HG03060 (cell line): Measurements from ENCODE around the gene TGM2.
A peak's percentile ranks its signal among the peaks of the same experiment; 100 is the strongest.
"Not testable (repeated sequence)": the region's sequence is repeated elsewhere in the genome, so short reads cannot be mapped to it uniquely, and the experiment has no call there.

ENCODE experiments used
- ATAC-seq: cut with Tn5 transposase; IDR thresholded peaks from one replicate; pipeline ENCODE4 v1.9.1; 2021; ENCODE audit warnings: low read depth, moderate number of reproducible peaks; ENCODE audit not compliant: unreplicated experiment

Gene TGM2

DNA sequence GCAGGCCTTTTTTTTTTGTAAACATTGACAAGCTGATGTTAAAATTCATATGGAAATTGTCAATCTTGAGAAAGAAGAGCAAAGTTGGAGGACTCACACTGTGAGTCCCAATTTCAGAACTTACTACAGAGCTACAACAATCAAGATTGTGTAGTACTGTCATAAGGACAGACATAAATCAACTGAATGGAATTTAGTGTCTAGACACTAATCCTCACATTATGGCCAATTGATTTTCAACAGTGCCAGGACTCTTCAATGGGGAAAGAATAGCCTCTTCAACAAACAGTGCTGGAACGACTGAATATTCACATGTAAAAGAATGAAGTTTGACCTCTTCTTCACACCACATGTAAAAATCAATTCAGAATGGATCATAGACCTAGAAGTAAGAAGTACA, 60.8 kb downstream of the TGM2 start:
- ATAC-seq: no peak

DNA sequence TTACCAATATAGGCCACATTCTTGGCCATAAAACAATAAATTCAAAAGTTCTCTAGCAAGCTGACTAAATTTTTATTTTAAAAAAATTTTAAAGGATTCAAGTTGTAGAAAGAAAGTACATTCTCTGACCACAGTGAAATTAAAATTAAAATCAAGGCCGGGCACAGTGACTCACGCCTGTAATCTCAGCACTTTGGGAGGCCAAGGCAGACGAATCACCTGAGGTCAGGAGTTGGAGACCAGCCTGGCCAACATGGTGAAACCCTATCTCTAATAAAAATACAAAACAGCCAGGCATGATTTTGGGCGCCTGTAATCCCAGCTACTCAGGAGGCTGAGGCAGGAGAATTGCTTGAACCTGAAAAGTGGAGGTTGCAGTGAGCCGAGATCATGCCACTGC, 62.9 kb downstream of the TGM2 start:
- not testable (repeated sequence) for ATAC-seq

DNA sequence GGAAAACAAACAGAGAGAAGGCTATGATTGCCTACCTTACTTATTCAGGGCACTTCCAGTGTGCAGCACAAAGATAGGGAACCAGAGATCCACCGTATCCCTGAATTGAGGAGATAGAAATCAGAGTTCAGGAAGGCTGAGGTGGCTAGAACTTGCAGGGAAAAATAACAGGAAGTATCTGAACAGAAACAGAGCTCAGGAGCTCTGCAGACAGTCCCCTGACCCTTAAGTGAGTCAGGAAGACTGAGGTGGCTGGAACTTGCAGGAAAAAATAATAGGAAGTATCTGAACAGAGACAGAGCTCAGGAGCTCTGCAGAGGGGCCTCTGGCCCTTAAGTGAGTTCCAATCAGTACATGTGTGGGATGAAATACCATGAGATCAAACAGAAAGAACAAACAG, 66.1 kb downstream of the TGM2 start:
- no peak for ATAC-seq

DNA sequence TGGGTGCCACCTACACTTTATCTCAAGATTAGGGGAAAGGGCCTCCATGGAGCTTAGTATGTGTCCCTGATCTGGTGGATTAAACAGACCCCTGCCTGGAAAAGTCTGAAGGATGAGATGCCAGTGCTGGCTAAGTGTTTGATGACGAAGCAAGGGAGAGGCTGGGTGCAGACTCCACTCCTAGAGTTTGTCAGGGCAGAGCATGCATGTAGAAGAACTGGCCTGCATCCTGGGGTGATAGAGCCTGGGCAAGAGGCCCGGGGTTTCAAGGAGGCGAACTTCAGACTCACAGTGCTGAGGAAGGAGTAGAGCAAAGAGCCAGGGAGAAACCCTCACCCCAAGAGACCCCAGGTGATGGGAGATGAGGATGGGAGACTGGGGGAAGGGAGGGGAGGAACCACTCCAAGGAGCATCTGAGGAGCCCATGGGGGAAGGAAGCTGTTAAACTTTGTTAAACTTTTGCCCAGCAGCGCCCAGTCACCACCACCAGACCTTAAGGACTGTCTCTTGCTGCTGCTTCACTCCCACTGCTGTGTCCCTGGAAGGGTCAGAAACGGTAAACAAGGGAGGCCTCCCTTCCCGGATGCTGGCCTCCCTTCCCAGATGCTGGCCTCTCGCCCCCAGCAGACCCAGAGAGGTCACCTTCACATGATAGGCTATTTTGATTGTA, 69.9 kb downstream of the TGM2 start:
- no peak for ATAC-seq

DNA sequence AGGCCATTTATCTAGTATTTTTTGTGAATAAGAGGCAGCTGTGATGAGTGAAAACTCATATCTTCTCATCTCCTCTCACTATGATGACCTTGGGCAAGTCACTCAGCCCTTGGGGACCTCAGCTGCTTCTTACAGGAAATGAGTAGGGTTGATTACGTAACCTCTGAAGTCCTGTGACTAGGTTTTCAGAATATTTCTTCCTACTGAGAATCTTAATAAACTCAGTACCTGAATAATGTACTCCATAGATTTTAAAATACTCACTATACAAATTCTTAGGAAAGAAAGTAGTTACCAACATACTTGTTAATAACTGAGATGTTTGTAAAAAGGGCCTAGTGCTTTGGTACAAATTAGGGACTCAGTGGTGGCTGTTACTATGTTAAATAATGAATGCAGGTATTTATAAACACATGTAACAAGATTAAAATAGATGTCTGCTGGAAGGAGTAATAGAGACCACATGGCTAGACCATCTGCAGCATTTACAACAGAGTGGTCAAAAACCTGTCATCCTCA, 70.6 kb downstream of the TGM2 start:
- ATAC-seq: peak; percentile 54

DNA sequence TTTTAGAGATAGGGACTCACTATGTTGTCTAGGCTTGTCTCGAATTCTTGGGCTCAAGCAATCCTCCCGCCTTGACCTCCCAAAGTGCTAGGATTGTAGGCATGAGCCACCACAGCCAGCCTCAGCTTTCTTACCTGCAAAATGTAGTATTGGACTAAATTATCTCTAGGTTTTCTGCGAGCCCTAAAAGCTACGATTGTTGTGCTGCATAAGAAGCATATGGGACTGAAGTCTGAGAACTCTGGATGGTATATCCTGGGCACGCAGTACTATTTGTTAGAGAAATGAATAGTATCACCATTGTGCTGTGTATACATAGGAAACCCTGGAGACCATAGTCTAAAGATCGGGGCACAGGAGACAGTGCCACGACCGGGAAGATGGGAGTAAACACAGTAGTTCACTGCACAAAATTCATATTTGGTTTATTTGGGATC, 71.4 kb downstream of the TGM2 start:
- no peak for ATAC-seq

DNA sequence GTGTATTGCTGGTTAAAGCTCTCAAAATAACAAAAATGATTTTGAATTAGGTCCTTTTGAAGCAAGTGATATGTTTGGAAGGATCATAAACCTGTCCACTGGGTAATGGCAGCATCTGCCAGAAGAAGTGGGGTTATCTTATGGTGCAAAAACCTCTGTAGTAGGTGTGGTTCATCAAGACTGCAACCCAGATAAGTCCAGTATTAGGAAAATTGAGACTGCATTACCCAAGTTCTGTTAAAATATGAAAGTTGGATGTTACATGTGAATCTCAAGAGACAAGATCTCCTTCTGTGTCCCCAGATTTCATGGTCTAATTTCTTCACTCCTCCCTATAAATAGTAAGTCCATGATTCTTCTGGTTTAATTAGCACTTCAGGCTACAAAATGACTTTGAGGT, 72.2 kb downstream of the TGM2 start:
- ATAC-seq: no peak

DNA sequence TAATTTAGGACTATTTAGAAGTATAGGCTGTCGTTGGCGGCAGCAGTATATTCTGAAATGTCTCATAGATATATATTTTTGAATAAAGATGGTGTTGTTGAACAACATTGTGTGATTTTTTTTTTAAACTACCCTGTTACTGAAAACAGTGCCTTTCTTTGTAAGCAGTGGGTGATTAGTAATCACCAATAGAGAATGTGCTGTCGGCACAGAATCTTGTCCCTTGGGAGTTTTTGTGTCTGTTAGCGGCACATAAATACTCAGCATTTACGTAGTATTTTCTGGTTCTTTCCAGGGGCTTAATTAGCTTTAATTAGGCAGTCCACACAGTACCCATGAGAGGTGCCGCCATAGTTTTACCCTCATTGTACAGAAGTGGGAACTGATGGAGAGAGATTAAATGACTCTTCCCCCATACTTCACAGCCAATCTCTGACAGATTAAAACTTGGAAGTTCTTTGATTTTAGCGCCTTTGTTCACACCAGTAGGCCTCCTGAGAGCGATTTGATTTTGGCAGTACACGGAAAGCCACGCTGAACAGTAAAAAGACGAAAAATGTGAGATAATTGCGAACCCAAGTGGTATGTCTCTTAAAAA, 72.7 kb downstream of the TGM2 start:
- ATAC-seq: no peak

DNA sequence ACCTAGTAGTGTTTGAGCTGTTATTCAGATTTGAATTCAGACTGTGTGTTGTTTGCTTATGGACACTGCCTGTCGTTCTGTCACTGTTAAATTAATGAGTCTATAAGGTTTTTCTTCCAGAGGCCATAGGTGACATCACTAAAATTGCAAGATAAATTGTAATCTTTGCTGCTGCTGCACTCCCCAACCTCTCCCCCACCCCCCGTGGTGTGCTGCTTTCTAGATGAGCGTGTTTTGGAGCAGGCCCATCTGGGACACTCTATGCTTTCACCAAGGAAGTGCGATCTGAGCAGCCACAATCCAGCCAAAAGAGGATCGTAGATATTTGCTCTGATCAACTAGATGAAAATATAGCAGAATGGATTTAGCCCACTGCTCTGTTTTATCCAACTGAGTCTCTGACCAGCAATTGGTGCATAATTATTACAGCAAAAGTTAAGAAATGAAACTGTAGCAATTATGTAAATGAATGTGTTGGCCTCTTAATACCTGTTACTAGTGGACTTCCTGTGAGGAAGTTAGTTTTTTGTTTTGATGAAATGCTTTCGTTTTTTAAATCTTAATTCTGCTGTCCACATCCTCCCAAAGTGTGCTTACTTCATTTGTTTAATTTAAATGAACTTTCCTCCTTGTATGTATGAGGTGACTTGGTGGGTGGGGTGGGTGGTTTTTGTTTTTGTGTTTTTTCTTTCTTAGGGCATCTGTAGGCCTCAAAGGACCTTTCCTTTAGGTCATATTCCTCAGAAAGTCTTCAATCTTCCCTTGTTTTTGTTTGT, 73.4 kb downstream of the TGM2 start:
- no peak for ATAC-seq

DNA sequence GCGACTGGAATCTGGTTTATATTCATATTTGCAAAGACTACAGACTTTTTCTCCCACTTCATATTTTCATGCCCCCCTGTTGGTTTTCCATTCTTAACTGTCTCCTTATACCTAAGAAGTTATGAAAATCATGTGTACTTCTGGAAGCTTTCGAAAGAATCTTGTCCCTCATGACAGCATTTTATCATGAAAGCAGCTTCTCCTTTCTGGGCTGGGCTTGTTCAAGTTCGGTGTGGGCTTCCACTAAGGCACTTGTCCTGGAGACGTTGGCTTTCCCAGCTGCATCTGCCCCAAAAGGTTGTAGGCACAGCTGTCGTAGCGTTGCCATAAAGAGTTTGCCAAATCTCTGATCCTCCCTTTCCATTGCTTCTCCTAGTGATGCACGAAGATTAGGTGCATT, 75.0 kb downstream of the TGM2 start:
- ATAC-seq: no peak

DNA sequence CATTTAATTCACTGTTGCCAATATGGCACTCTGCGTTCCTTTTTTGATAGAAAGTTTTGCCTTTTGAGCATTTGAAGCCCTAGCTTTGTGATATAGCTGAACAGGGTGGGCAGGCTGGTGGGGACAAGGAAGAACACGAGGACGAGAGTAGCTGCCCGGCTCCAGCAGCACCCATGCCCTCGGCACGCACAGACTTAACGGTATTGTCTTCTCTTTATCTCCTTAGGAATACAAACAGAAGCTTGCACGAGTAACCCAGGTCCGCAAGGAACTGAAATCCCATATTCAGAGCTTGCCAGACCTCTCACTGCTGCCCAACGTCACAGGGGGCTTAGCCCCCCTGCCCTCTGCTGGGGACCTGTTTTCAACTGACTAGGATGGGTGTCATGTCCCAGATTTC, 75.6 kb downstream of the TGM2 start:
- ATAC-seq: no peak

DNA sequence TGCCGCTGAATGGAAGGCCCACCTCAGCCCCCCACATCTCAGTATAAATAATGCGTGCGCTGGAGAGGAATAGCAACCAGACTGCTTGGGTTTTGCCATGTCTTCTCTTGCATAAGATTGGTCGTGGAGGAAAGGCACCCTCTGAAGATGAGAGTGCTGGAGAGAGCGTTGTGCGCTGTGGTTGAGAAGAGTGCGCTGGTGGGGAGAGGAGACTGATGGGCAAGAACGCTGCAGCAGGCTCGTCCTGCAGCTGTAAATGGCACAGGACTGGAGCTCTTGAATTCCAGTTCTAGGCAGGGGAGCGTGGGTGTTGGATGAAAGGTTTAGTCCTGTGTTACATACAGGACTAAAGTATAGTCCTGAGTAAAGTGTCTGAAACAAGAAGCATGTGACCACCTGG, 80.0 kb downstream of the TGM2 start:
- ATAC-seq: no peak

DNA sequence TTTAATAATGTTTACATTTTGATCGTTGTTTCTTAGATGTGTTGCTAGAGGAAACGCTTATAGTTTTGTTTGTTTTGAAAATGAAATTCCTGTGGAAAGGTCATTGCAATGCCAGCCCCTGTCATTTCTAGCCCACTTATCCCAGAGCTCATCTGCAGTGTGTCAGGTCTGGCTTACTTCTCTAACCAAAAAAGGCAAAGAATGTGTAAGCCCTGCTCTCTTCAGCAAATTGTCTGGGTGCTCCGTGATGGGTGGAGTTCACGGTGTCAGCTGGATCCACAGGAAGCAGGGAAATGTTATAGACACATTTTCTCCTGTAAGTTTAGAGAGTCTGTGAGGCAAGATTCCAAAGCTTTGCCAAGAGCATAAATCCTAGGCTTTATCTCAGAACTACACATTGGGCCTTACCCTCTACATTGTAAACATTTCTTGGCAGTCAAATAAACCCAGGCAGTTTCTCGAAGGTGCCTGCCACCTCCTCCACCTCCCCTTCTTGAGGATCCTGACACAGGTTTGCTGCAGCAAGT, 80.6 kb downstream of the TGM2 start:
- no peak for ATAC-seq

DNA sequence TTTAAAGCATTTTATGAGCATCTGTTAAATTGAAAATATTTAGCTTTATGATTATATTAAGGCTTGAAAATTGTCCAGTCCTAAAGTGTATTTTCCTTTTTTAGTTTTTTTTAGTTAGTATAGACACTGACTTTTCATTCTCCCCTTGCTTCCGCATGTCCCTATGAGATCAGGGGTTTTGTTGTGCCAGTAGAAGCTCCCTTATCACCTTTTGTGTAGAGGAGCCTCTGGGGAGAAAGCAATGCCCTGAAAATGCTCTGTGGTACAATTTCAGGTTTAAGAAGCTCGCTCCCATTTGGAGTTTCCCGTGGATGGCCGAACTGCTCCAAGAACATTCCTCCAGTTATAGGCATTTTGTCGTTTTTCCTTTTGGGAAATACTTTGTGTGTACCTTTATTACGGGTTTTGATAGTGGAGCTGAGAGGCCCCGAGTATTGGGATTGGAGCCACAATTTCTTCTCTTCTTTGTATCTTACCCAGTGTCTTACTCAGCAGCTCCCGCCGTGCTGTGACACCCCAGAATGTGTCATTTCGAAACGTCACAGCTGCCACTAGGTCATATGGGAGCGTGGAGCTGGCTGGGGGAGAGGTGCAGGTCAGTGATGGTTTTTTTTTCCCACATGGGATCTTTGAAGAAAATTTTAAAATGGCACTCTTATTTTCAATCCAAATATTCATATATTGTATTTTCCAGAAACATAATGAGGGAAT, 81.6 kb downstream of the TGM2 start:
- ATAC-seq: no peak

DNA sequence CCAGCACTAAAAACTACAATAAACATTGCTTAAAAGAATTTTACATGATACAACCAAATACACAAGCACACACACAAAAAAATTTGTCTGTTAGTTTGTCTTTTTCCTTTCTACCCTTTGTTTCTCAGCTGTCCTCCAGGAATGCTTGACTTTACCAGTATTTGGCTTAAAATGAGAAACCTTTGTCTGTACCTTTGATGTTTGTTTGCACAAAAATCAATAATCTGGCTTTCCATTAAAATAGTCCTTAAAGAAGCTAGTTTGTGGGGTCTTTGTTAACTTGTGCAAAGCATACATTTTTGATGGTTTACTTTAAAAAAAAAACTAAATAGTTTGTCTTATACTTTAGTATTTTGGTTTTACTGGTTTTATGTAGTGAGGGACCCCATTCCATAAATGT, 82.2 kb downstream of the TGM2 start:
- ATAC-seq: no peak

DNA sequence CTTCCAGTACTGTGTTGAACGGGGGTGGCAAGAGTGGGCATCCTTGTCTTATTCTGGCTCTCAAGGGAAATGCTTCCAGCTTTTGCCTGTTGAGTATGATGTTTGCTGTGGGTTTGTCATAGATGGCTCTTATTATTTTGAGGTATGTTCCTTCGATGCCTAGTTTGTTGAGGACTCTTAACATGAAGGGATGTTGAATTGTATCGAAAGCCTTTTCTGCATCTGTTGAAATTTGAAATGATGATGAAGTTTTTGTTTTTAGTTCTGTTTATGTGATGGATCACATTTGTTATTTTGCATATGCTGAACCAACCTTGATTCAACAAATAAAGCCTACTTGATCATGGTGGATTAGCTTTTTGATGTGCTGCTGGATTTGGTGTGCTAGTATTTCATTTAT, 83.5 kb downstream of the TGM2 start:
- ATAC-seq: no peak

DNA sequence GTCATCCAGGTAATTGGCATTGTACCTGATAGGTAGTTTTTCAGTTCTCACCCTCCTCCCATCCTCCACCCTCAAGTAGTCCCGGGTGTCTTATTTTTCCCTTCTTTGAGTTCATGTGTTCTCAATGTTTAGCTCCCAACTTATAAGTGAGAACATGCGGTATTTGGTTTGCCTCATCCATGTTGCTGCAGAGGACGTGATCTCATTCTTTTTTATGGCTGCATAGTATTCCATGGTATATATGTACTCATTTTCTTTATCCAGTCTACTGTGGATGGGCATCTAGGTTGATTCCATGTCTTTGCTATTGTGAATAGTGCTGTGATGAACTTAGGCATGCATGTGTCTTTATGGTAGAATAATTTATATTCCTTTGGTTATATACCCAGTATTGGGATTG, 85.7 kb downstream of the TGM2 start:
- no peak for ATAC-seq

DNA sequence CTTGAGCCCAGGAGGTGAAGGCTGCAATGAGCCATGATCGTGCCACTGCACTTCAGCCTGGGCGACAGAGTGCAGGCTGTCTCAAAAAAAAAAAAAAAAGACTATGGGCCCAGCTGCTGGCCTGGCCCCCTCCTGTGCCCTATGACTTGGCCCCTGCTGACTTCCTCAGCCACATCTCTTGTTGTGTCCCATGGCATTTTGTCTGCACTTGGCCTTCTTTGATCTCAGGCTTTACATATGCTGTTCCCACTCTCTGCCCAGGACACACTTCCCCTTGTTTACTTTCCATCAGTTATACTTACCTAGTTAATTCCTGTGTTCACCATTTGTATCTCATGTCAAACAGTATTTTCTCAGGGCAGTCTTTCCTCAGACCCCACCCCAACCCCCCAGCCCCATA, 87.0 kb downstream of the TGM2 start:
- no peak for ATAC-seq
